PC-3 (cell line): ENCODE results near the gene COL4A1. TPM values are rescaled to one million over a fixed set of nuclear protein-coding genes. Genes with fewer than 3 reads are reported as not detected.

Source experiments
- ATAC-seq: fragments of 200-7000 bp; cut with Tn5 transposase; 2 replicates; pipeline ENCODE4 v1.9.1; 2020; ENCODE audit warnings: mild to moderate bottlenecking, moderate library complexity
- BruUV-seq: library from RNA; stranded (reverse); fragments of 400-500 nt; replicated peaks from 2 replicates; lab custom pipeline; 2021; lab: Mats Ljungman, UMichigan
- CTCF ChIA-PET: fragments of 300-600 bp; sonication (Branson Sonifier 250); formaldehyde crosslinking; loops from one replicate; lab custom pipeline; 2022; ENCODE audit warnings: antibody characterized with exemption; lab: Charles Lee
- POLR2A ChIA-PET: fragments of 300-600 bp; sonication (Branson Sonifier 250); formaldehyde crosslinking; loops from one replicate; lab custom pipeline; 2022; ENCODE audit warnings: antibody characterized with exemption; ENCODE audit not compliant: unreplicated experiment; lab: Charles Lee
- DNase-seq: peaks from one replicate; pipeline ENCODE4 v3.0.0-alpha.2; 2015
- H2AFZ ChIP-seq: fragments of 300-600 bp; sonication (generic); 2 replicates; pipeline ENCODE4 v1.6.0; 2016; ENCODE audit warnings: antibody characterized with exemption, low read length
- H3F3A ChIP-seq: fragments of 300-600 bp; sonication (generic); one replicate; pipeline ENCODE4 v1.6.0; 2017; ENCODE audit warnings: antibody characterized with exemption, low read length, control low read depth, mild to moderate bottlenecking; ENCODE audit not compliant: unreplicated experiment
- H3K27ac ChIP-seq: fragments of 300-600 bp; sonication (generic); 2 replicates; pipeline ENCODE4 v1.5.1; 2016; ENCODE audit warnings: mild to moderate bottlenecking, low read length
- H3K27me3 ChIP-seq: fragments of 300-600 bp; sonication (generic); 2 replicates; pipeline ENCODE4 v1.6.1; 2016; ENCODE audit warnings: low read length, mixed read lengths
- H3K36me3 ChIP-seq: fragments of 300-600 bp; sonication (generic); 2 replicates; pipeline ENCODE4 v1.6.1; 2016; ENCODE audit warnings: low read depth, mixed run types, low read length, mixed read lengths
- H3K4me1 ChIP-seq: fragments of 300-600 bp; sonication (generic); 2 replicates; pipeline ENCODE4 v1.5.1; 2016; ENCODE audit warnings: low read length; ENCODE audit not compliant: insufficient read depth
- H3K4me2 ChIP-seq: fragments of 300-600 bp; sonication (generic); 2 replicates; pipeline ENCODE4 v1.6.0; 2016; ENCODE audit warnings: low read length
- H3K4me3 ChIP-seq: fragments of 300-600 bp; sonication (generic); 2 replicates; pipeline ENCODE4 v1.5.1; 2016; ENCODE audit warnings: mild to moderate bottlenecking, low read length, mixed read lengths
- H3K79me2 ChIP-seq: fragments of 300-600 bp; sonication (generic); 2 replicates; pipeline ENCODE4 v1.6.1; 2017; ENCODE audit warnings: low read length, mixed read lengths
- H3K9ac ChIP-seq: fragments of 300-600 bp; sonication (generic); 2 replicates; pipeline ENCODE4 v1.6.0; 2016; ENCODE audit warnings: mild to moderate bottlenecking, low read length
- H3K9me2 ChIP-seq: fragments of 300-600 bp; sonication (generic); replicated peaks from 2 replicates; pipeline ENCODE4 v1.6.1; 2016; ENCODE audit warnings: mixed run types, low read length, mixed read lengths
- H3K9me3 ChIP-seq: fragments of 300-600 bp; sonication (generic); 2 replicates; pipeline ENCODE4 v1.6.1; 2016; ENCODE audit warnings: low read length, mixed read lengths
- H4K20me1 ChIP-seq: fragments of 300-600 bp; sonication (generic); 2 replicates; pipeline ENCODE4 v1.6.1; 2016; ENCODE audit warnings: low read length, mixed read lengths
- CTCF ChIP-seq: fragments of 300-600 bp; sonication (generic); conservative IDR thresholded peaks from 2 replicates; pipeline ENCODE4 v1.5.1; 2017; ENCODE audit warnings: antibody characterized with exemption, low read depth, mild to moderate bottlenecking, low read length
- EZH2 ChIP-seq: fragments of 300-600 bp; sonication (generic); IDR thresholded peaks from one replicate; pipeline ENCODE4 v1.6.1; 2017; ENCODE audit warnings: antibody characterized with exemption, mild to moderate bottlenecking, low read length; ENCODE audit not compliant: unreplicated experiment
- EZH2phosphoT487 ChIP-seq: fragments of 300-600 bp; sonication (generic); IDR thresholded peaks from 2 replicates; pipeline ENCODE4 v1.6.1; 2018; ENCODE audit warnings: mild to moderate bottlenecking, antibody characterized with exemption, low read length, borderline replicate concordance
- intact Hi-C: fragments of 100-400 bp; cut with micrococcal nuclease; formaldehyde crosslinking; loops from 2 replicates; pipeline ENCODE4 v1.9.0; 2023
- total RNA-seq: library from RNA; depleted of rRNA; stranded (reverse); fragments of >200 nt; gene quantifications from 2 replicates; pipeline ENCODE4 v1.2.3, GENCODE V29; 2014

The COL4A1 gene
- total RNA-seq, 1 experiment from 2014 or later, result 48.7 TPM

DNA sequence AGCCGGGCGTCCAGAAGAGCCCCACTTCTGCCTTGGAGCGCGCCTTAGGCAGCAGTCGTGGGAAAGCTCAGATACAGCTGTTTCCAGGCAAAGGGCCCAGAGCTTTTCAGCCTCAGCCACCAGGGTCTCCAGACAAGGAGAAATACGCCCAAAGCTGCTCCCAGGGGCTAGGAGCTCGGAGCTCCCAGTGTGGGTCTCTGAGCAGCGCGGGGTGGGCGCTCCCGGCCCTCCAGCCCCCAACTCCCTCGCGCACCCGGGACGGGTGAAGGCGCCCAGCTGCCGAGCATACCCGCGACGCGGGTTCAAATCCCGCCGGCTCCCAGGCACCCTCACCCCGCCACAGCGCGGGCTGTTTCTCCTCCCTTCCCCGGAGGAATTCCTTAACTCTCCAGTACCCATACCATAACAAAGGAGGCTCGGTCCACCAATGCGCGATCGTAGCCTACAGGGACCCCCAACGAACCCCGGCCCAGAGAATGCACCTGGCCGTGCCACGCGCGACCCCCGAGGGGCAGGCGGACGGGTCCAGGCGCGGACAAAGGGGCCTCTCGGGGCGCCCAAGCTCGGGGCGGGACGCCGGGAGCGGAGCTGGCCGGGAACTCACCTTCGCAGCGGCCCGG lies 507 bp downstream of the COL4A1 start:
- Histone ChIP-seq H3K4me3 (peak overlapping the region; percentile 72), H3K4me2 (peak overlapping the region; percentile 80), H3K27ac (peak overlapping the region; percentile 9; the same call in 1 of the 2 replicates), H3K36me3 (no peaks in the 10 kb centered on the region), H4K20me1 (no peaks in the 10 kb centered on the region), H2AFZ (peak overlapping the region; percentile 69), H3K4me1 (peaks cover 37% of the 10 kb centered on the region), H3K9me2 (no peaks in the 10 kb centered on the region), H3K79me2 (peaks cover 70% of the 10 kb centered on the region), H3K9me3 (no peaks in the 10 kb centered on the region), H3K9ac (peak overlapping the region; percentile 91), H3K27me3 (no peaks in the 10 kb centered on the region), H3F3A (no peaks in the 10 kb centered on the region)
- ATAC-seq (peak; percentile 5), DNase-seq (no peak)
- TF ChIP-seq CTCF (no peak), EZH2 (no peak), EZH2phosphoT487 (no peak)
- intact Hi-C loops, result loop anchor here (5.0 kb wide), 1 partner anchor 106 kb away; no protein-coding TSS in a partner anchor
- BruUV-seq, result no TSS peak
- POLR2A ChIA-PET, result interaction anchor here (0.6 to 1.1 kb wide), 6 partner anchors 41 to 112 kb away, joined by 3 to 6 read pairs (median 4); no protein-coding TSS in a partner anchor
- CTCF ChIA-PET, result no interaction called here

- Histone ChIP-seq H3F3A (no peaks in the 10 kb centered on the region), H3K9ac (peak overlapping the region; percentile 91; the same call in 1 of the 2 replicates), H2AFZ (no peak overlapping the region), H3K9me3 (no peaks in the 10 kb centered on the region), H3K4me1 (peaks cover 37% of the 10 kb centered on the region), H3K9me2 (no peaks in the 10 kb centered on the region), H3K4me3 (peak overlapping the region; percentile 72), H3K4me2 (peak overlapping the region; percentile 80), H3K27ac (no peak overlapping the region), H3K79me2 (peaks cover 65% of the 10 kb centered on the region), H3K27me3 (no peaks in the 10 kb centered on the region), H4K20me1 (no peaks in the 10 kb centered on the region), H3K36me3 (no peaks in the 10 kb centered on the region)
- ChIA-PET CTCF (no interaction called here), POLR2A (no interaction called here)
- peak; percentile 20 for DNase-seq
- no TSS peak for BruUV-seq
- intact Hi-C loops, result loop anchor here (5.0 kb wide), 1 partner anchor 106 kb away; no protein-coding TSS in a partner anchor
- no peak for TF ChIP-seq CTCF
- TF ChIP-seq EZH2phosphoT487, result no peak
- no peak for TF ChIP-seq EZH2
- no peak for ATAC-seq
These were observed 1.0 kb downstream of the COL4A1 start for GRCh38 chr13:110305949-110306339.

GRCh38 chr13:110305544-110305943 lies 1.4 kb downstream of the COL4A1 start:
- intact Hi-C loops, result loop anchor here (5.0 kb wide), 1 partner anchor 107 kb away; no protein-coding TSS in a partner anchor
- POLR2A ChIA-PET, result interaction anchor here (0.7 kb wide), 1 partner anchor 14 kb away, joined by 6 read pairs; no protein-coding TSS in a partner anchor
- TF ChIP-seq EZH2phosphoT487 (no peak), EZH2 (no peak), CTCF (no peak)

More at GRCh38 chr13:110305544-110305943, 1.4 kb downstream of the COL4A1 start:
- Histone ChIP-seq H3K9ac (peak overlapping the region; percentile 91; the same call in 1 of the 2 replicates), H3K9me3 (no peaks in the 10 kb centered on the region), H3F3A (no peaks in the 10 kb centered on the region), H4K20me1 (no peaks in the 10 kb centered on the region), H3K9me2 (no peaks in the 10 kb centered on the region), H3K79me2 (peaks cover 61% of the 10 kb centered on the region), H3K27me3 (no peaks in the 10 kb centered on the region), H2AFZ (no peak overlapping the region), H3K36me3 (no peaks in the 10 kb centered on the region), H3K4me3 (peak overlapping the region; percentile 72), H3K27ac (no peak overlapping the region), H3K4me2 (peak overlapping the region; percentile 80), H3K4me1 (peaks cover 37% of the 10 kb centered on the region)
- CTCF ChIA-PET, result no interaction called here
- DNase-seq, result no peak
- BruUV-seq, result TSS peak; percentile 49
- no peak for ATAC-seq
